Tibial nerve (tissue), 4 donors: ENCODE data around the gene SLC24A5. TPM values are rescaled to one million over a fixed set of nuclear protein-coding genes. Genes with fewer than 3 reads are reported as not detected.

Source experiments
- DNase-seq, 2 donors: peaks; one replicate each; pipeline ENCODE4 v3.0.0-alpha.2; 2019; ENCODE audit warnings: low spot score in 2 of 2
- H3K27ac ChIP-seq, 4 donors: fragments of 200-600 bp; sonication (generic) in 3 of 4; one replicate each; pipeline ENCODE4 v1.5.1; 2017 to 2019; ENCODE audit warnings: mild to moderate bottlenecking in 1 of 4
- H3K27me3 ChIP-seq, 2 donors: fragments of 200-600 bp; sonication (generic) in 1 of 2; one replicate each; pipeline versions ENCODE4 v1.5.1 to v1.6.0; 2017 to 2019
- H3K36me3 ChIP-seq, 3 donors: fragments of 200-600 bp; sonication (generic); one replicate each; pipeline ENCODE4 v1.5.1; 2018 to 2019
- H3K4me1 ChIP-seq, 4 donors: fragments of 200-600 bp; sonication (generic) in 3 of 4; one replicate each; pipeline ENCODE4 v1.5.1; 2017 to 2019
- H3K4me3 ChIP-seq, 4 donors: fragments of 200-600 bp; sonication (generic) in 3 of 4; one replicate each; pipeline ENCODE4 v1.5.1; 2017 to 2019; ENCODE audit warnings: mild to moderate bottlenecking in 1 of 4, moderate library complexity in 1 of 4
- H3K9me3 ChIP-seq, 4 donors: fragments of 200-600 bp; sonication (generic) in 3 of 4; one replicate each; pipeline ENCODE4 v1.5.1; 2017 to 2019
- CTCF ChIP-seq, 5 experiments: fragments of 200-600 bp in 3 of 5; fragments of 450-650 bp in 2 of 5; sonication (generic) in 3 of 5; IDR thresholded peaks; one replicate each; pipeline ENCODE4 v1.5.1; 2016 to 2019; ENCODE audit warnings: antibody characterized with exemption in 5 of 5, mild to moderate bottlenecking in 3 of 5, moderate library complexity in 2 of 5
- EP300 ChIP-seq, 2 donors: sonication (generic); formaldehyde crosslinking; IDR thresholded peaks; one replicate each; pipeline ENCODE4 v1.6.1; 2017; ENCODE audit warnings: antibody characterized with exemption in 2 of 2, mild to moderate bottlenecking in 1 of 2
- POLR2A ChIP-seq, 2 donors: fragments of 450-650 bp; IDR thresholded peaks; one replicate each; pipeline ENCODE4 v1.6.1; 2017; ENCODE audit warnings: antibody characterized with exemption in 2 of 2, mild to moderate bottlenecking in 2 of 2, moderate library complexity in 2 of 2
- WGBS, 2 donors: methylation state at CpG; one replicate each; pipeline ENCODE4 v1.1.5; 2018; 5-methylcytosine and 5-hydroxymethylcytosine counted together
- total RNA-seq, 4 donors: library from RNA; depleted of rRNA; stranded (reverse); fragments of >200 nt; gene quantifications; one replicate each; pipeline ENCODE4 v1.1.0, GENCODE V29; 2016

Gene SLC24A5
- total RNA-seq, 4 donors from 2014 or later: 0.20 to 0.84 (median 0.44) TPM; not detected in 1

DNA sequence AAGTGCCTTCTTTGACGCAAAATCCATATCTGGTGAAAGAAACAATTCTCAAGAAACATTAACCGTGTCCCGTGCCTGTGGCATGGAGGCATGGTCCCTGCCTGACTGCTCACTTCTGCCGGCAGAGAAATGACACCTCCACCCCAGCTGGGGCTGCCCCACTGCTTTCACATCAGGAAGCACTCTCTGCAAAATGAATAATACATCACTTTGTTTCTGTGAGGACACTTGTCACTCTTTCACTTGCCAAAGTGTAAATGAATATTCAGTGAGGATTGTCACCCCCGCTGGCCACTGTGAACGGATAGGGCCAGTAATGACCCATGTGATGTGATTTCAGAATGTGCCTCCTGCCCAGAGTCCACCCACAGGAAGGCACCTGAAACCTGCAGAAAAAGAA is 31.1 kb upstream of the SLC24A5 start:
- WGBS, 2 donors: 50 to 60% methylated on average over 6 of the region's 6 CpGs

GRCh38 chr15:48090115-48090514 is 30.7 kb upstream of the SLC24A5 start:
- WGBS, 2 donors: 60 to 79% methylated on average over 2 of the region's 2 CpGs
- no peak for DNase-seq
- Histone ChIP-seq H3K4me1 (peaks cover 0 to 28% (median 9%) of the 10 kb centered on the region in 4 donors), H3K27me3 (no peaks in the 10 kb centered on the region), H3K9me3 (no peaks in the 10 kb centered on the region), H3K4me3 (no peak overlapping the region), H3K27ac (no peak overlapping the region), H3K36me3 (no peaks in the 10 kb centered on the region)
- no peak for TF ChIP-seq CTCF (IDR thresholded peaks at IDR 0.05)
- TF ChIP-seq POLR2A (IDR thresholded peaks at IDR 0.05): no peak
- TF ChIP-seq EP300 (IDR thresholded peaks at IDR 0.05): no peak

More for the DNA sequence above, 31.1 kb upstream of the SLC24A5 start:
- H3K4me3 ChIP-seq: no peak overlapping the region
- H3K36me3 ChIP-seq: no peaks in the 10 kb centered on the region
- TF ChIP-seq CTCF (IDR thresholded peaks at IDR 0.05) (no peak), EP300 (IDR thresholded peaks at IDR 0.05) (no peak), POLR2A (IDR thresholded peaks at IDR 0.05) (no peak)
- no peaks in the 10 kb centered on the region for H3K9me3 ChIP-seq
- H3K4me1 ChIP-seq: peaks cover 0 to 32% (median 9%) of the 10 kb centered on the region in 4 donors
- no peak overlapping the region for H3K27ac ChIP-seq
- H3K27me3 ChIP-seq: no peaks in the 10 kb centered on the region
- no peak for DNase-seq

- TF ChIP-seq EP300 (IDR thresholded peaks at IDR 0.05) (no peak), POLR2A (IDR thresholded peaks at IDR 0.05) (no peak), CTCF (IDR thresholded peaks at IDR 0.05) (no peak)
- Histone ChIP-seq H3K4me1 (peaks cover 0 to 23% (median 7%) of the 10 kb centered on the region in 4 donors), H3K36me3 (no peaks in the 10 kb centered on the region), H3K27ac (no peak overlapping the region), H3K4me3 (no peak overlapping the region), H3K9me3 (no peaks in the 10 kb centered on the region), H3K27me3 (no peaks in the 10 kb centered on the region)
- 43 to 55% methylated on average over 3 of the region's 3 CpGs for WGBS, 2 donors
- no peak for DNase-seq
Observed at GRCh38 chr15:48090666-48091065, 30.1 kb upstream of the SLC24A5 start.

GRCh38 chr15:48091522-48091921 is 29.3 kb upstream of the SLC24A5 start:
- TF ChIP-seq EP300 (IDR thresholded peaks at IDR 0.05) (no peak), CTCF (IDR thresholded peaks at IDR 0.05) (no peak), POLR2A (IDR thresholded peaks at IDR 0.05) (no peak)
- 73 to 85% methylated on average over 4 of the region's 4 CpGs for WGBS, 2 donors
- peaks cover 0 to 14% (median 2%) of the 10 kb centered on the region in 4 donors for H3K4me1 ChIP-seq

DNA sequence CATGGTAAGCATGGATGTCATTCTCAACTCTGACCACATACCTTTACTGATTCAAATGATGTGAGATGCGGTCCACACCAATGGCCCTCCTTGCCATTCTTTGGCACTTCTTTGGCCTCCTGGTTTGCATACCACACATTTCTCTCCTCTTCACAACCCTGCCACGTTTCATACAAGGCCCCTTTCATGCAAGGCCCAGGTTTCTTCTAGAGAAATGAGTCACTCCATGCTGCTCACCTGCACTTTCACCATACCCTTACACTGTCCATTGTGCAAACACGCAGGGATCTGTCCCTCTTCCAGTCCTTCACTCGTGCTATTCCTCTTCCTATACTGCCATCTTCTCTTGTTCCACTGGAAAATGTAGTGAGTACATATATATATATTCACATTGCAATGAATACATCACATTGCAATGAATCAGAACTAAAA is 24.4 kb upstream of the SLC24A5 start:
- H3K9me3 ChIP-seq: no peaks in the 10 kb centered on the region
- 78 to 90% methylated on average over 4 of the region's 4 CpGs for WGBS, 2 donors
- H3K4me1 ChIP-seq: no peaks in the 10 kb centered on the region
- H3K4me3 ChIP-seq: no peak overlapping the region
- no peaks in the 10 kb centered on the region for H3K36me3 ChIP-seq
- no peak for TF ChIP-seq EP300 (IDR thresholded peaks at IDR 0.05)
- no peak for TF ChIP-seq POLR2A (IDR thresholded peaks at IDR 0.05)
- TF ChIP-seq CTCF (IDR thresholded peaks at IDR 0.05): no peak
- H3K27ac ChIP-seq: no peak overlapping the region
- DNase-seq: no peak
- H3K27me3 ChIP-seq: no peaks in the 10 kb centered on the region

More at GRCh38 chr15:48091522-48091921, 29.3 kb upstream of the SLC24A5 start:
- DNase-seq: no peak
- Histone ChIP-seq H3K27me3 (no peaks in the 10 kb centered on the region), H3K9me3 (no peaks in the 10 kb centered on the region), H3K36me3 (no peaks in the 10 kb centered on the region), H3K27ac (no peak overlapping the region), H3K4me3 (no peak overlapping the region)
